ENCODE measurements around the gene OR6S1.
"Not testable (repeated sequence)": the region's sequence is repeated elsewhere in the genome, so short reads cannot be mapped to it uniquely, and the experiment has no call there.

The OR6S1 gene

GRCh38 chr14:20608383-20609110 lies 32.9 kb downstream of the OR6S1 start:
- no peak for DNase-seq

- DNase-seq = no peak
Observed at GRCh38 chr14:20607617-20608016, 33.9 kb downstream of the OR6S1 start.

GRCh38 chr14:20606902-20607242 lies 34.6 kb downstream of the OR6S1 start:
- DNase-seq = no peak

GRCh38 chr14:20606190-20606901 lies 35.1 kb downstream of the OR6S1 start:
- no peak for DNase-seq

GRCh38 chr14:20603813-20604690 lies 37.4 kb downstream of the OR6S1 start:
- DNase-seq = no peak

GRCh38 chr14:20602583-20602982 lies 38.9 kb downstream of the OR6S1 start:
- no peak for DNase-seq

GRCh38 chr14:20601522-20601921 lies 40.0 kb downstream of the OR6S1 start:
- DNase-seq = no peak

- DNase-seq = no peak
Observed at GRCh38 chr14:20597108-20597507, 44.4 kb downstream of the OR6S1 start.

- not testable (repeated sequence) for DNase-seq
Observed at GRCh38 chr14:20595726-20596125, 45.8 kb downstream of the OR6S1 start.

- no peak for DNase-seq
Observed at GRCh38 chr14:20592574-20592973, 48.9 kb downstream of the OR6S1 start.

- DNase-seq = no peak
Observed at GRCh38 chr14:20591235-20591634, 50.3 kb downstream of the OR6S1 start, which contains the start of gene RNASE12. Gene RNASE12, minus strand, starts transcription at chr14:20591376. Its CDS starts 653 bp downstream, at chr14:20590723.

Data from stimulated activated CD4-positive, alpha-beta T cell treated with anti-CD3 and anti-CD28 coated beads, Interleukin-4, amount 100 ng/mL, for 4 hours (primary cell).